SK-N-SH (cell line): Measurements from ENCODE around the gene PROM2. TPM values are rescaled to one million over a fixed set of nuclear protein-coding genes. Genes with fewer than 3 reads are reported as not detected.

Experiments
- CTCF ChIA-PET: fragments of 300-600, 350-600 bp; formaldehyde crosslinking; extraction: SDS; loops from one replicate; lab custom pipeline; 2021; lab: Yijun Ruan, JAX
- POLR2A ChIA-PET: fragments of 350-600 bp; sonication (Branson Sonifier 250); formaldehyde crosslinking; extraction: SDS; loops from one replicate; lab custom pipeline; 2020; ENCODE audit warnings: antibody characterized with exemption, inconsistent platforms; lab: Yijun Ruan, JAX
- DNase-seq: peaks from one replicate; pipeline ENCODE4 v3.0.0; 2012
- H2AFZ ChIP-seq: fragments of 200-600 bp; sonication (generic); 2 replicates; pipeline ENCODE4 v1.8.1; 2016; ENCODE audit warnings: antibody characterized with exemption, mild to moderate bottlenecking, low read depth
- H3F3A ChIP-seq: fragments of 200-600 bp; sonication (generic); replicated peaks from 2 replicates; pipeline ENCODE3; 2016; ENCODE audit warnings: antibody characterized with exemption, mild to moderate bottlenecking; ENCODE audit not compliant: insufficient read depth
- H3K27ac ChIP-seq, 2 experiments: fragments of 200-500 bp in 1 of 2; fragments of 200-600 bp in 1 of 2; sonication (Bioruptor generic) in 1 of 2; sonication (generic), shearing (Covaris generic) in 1 of 2; 2 replicates each; pipeline versions ENCODE4 v1.5.1 to v1.6.1; 2014 to 2016; ENCODE audit warnings: low read depth in 2 of 2, inconsistent platforms in 1 of 2, low read length in 1 of 2, mild to moderate bottlenecking in 1 of 2, mixed read lengths in 1 of 2
- H3K27me3 ChIP-seq: fragments of 200-600 bp; sonication (generic), shearing (Covaris generic); 2 replicates; pipeline ENCODE4 v1.6.1; 2016; ENCODE audit warnings: mixed run types; ENCODE audit not compliant: insufficient read depth
- H3K36me3 ChIP-seq, 2 experiments: fragments of 200-500 bp in 1 of 2; fragments of 200-600 bp in 1 of 2; sonication (Bioruptor generic) in 1 of 2; sonication (generic) in 1 of 2; replicated peaks in 1 of 2; 2 replicates each; pipeline versions ENCODE3 to v1.5.1; 2014 to 2016; ENCODE audit warnings: low read length in 1 of 2, mild to moderate bottlenecking in 1 of 2; ENCODE audit not compliant: insufficient read depth in 2 of 2, control insufficient read depth in 1 of 2
- H3K4me1 ChIP-seq, 2 experiments: fragments of 200-500 bp in 1 of 2; fragments of 200-600 bp in 1 of 2; sonication (Bioruptor generic) in 1 of 2; sonication (generic), shearing (Covaris generic) in 1 of 2; 2 replicates each; pipeline versions ENCODE4 v1.5.1 to v1.6.1; 2014 to 2016; ENCODE audit warnings: low read depth in 1 of 2, low read length in 1 of 2, mixed run types in 1 of 2; ENCODE audit not compliant: insufficient read depth in 2 of 2, control insufficient read depth in 1 of 2
- H3K4me2 ChIP-seq: fragments of 200-600 bp; sonication (generic), shearing (Covaris generic); 2 replicates; pipeline ENCODE4 v1.6.1; 2017; ENCODE audit warnings: mixed run types
- H3K4me3 ChIP-seq, 2 experiments: fragments of 200-500 bp in 1 of 2; fragments of 200-600 bp in 1 of 2; sonication (Bioruptor generic) in 1 of 2; sonication (generic), shearing (Covaris generic) in 1 of 2; 2 replicates each; pipeline versions ENCODE4 v1.5.1 to v1.8.1; 2014 to 2016; ENCODE audit warnings: low read depth in 2 of 2, inconsistent platforms in 1 of 2, low read length in 1 of 2, mild to moderate bottlenecking in 1 of 2, mixed read lengths in 1 of 2, moderate library complexity in 1 of 2
- H3K79me2 ChIP-seq: fragments of 200-600 bp; sonication (generic); 2 replicates; pipeline ENCODE4 v1.8.1; 2017; ENCODE audit warnings: mild to moderate bottlenecking; ENCODE audit not compliant: insufficient read depth
- H3K9ac ChIP-seq: fragments of 200-600 bp; sonication (generic); 2 replicates; pipeline ENCODE4 v1.6.1; 2017; ENCODE audit warnings: mixed run types
- H3K9me2 ChIP-seq: fragments of 200-600 bp; sonication (generic); 2 replicates; pipeline ENCODE4 v1.6.1; 2017; ENCODE audit warnings: mixed run types
- H3K9me3 ChIP-seq: fragments of 200-600 bp; sonication (generic); 2 replicates; pipeline ENCODE4 v1.6.1; 2017; ENCODE audit warnings: mixed run types, mild to moderate bottlenecking, moderate library complexity
- H4K20me1 ChIP-seq: fragments of 200-600 bp; sonication (generic); 2 replicates; pipeline ENCODE4 v1.6.1; 2017; ENCODE audit warnings: mild to moderate bottlenecking, mixed run types; ENCODE audit not compliant: insufficient read depth
- ELF1 ChIP-seq: IDR thresholded peaks from 2 replicates; pipeline ENCODE4 v1.4.0; 2012
- EZH2phosphoT487 ChIP-seq: fragments of 200-600 bp; sonication (generic); IDR thresholded peaks from 2 replicates; pipeline ENCODE4 v1.6.1; 2017; ENCODE audit warnings: low read depth, mixed run types, mild to moderate bottlenecking, antibody characterized with exemption, moderate library complexity, borderline replicate concordance
- FOSL2 ChIP-seq: IDR thresholded peaks from 2 replicates; pipeline ENCODE4 v1.4.0; 2012; ENCODE audit warnings: low read depth, mild to moderate bottlenecking, moderate library complexity, borderline replicate concordance
- FOXM1 ChIP-seq: IDR thresholded peaks from 2 replicates; pipeline ENCODE4 v1.4.0; 2012; ENCODE audit warnings: low read depth, mild to moderate bottlenecking
- GATA2 ChIP-seq: sonication (generic); formaldehyde crosslinking; IDR thresholded peaks from 2 replicates; pipeline ENCODE4 v1.5.0; 2020; ENCODE audit warnings: mild to moderate bottlenecking, missing genetic modification reagents
- MEF2A ChIP-seq: IDR thresholded peaks from 2 replicates; pipeline ENCODE4 v1.4.0; 2012; ENCODE audit warnings: low read depth, borderline replicate concordance
- POLR2AphosphoS5 ChIP-seq: IDR thresholded peaks from 2 replicates; pipeline ENCODE4 v1.6.1; 2012; ENCODE audit warnings: low read depth, low read length
- RCOR1 ChIP-seq: fragments of 150-350 bp; IDR thresholded peaks from 2 replicates; pipeline ENCODE4 v1.6.1; 2017; ENCODE audit warnings: antibody characterized with exemption, low read length
- RXRA ChIP-seq: IDR thresholded peaks from 2 replicates; pipeline ENCODE4 v1.4.0; 2012; ENCODE audit warnings: low read depth, mild to moderate bottlenecking, borderline replicate concordance
- SIN3A ChIP-seq: IDR thresholded peaks from 2 replicates; pipeline ENCODE4 v1.6.1; 2012; ENCODE audit warnings: low read depth, mild to moderate bottlenecking, low read length, moderate library complexity, borderline replicate concordance
- SMC3 ChIP-seq: IDR thresholded peaks from 2 replicates; pipeline ENCODE4 v1.6.1; 2012; ENCODE audit warnings: low read depth, low read length, improper control_type of control experiment
- TCF12 ChIP-seq: IDR thresholded peaks from 2 replicates; pipeline ENCODE4 v1.4.0; 2012
- YY1 ChIP-seq: IDR thresholded peaks from 2 replicates; pipeline ENCODE4 v1.4.0; 2012; ENCODE audit warnings: low read depth, mild to moderate bottlenecking
- WGBS: methylation state at CpG from one replicate; pipeline ENCODE4 v1.1.6; 2017; ENCODE audit warnings: low lambda C conversion rate; 5-methylcytosine and 5-hydroxymethylcytosine counted together
- polyA plus RNA-seq, 3 experiments: library from polyadenylated mRNA; depleted of rRNA; stranded (reverse); fragments of >200 nt; gene quantifications; 2 replicates each; pipeline ENCODE4 v1.2.3, GENCODE V29; 2012
- TF ChIP-seq, protein P1 (sequence below): IDR thresholded peaks from 2 replicates; pipeline ENCODE4 v1.6.1; 2012; ENCODE audit warnings: mild to moderate bottlenecking, low read depth, low read length, moderate library complexity
- TF ChIP-seq, protein P2 (sequence below): fragments of 150-350 bp; IDR thresholded peaks from 2 replicates; pipeline ENCODE4 v1.6.1; 2017; ENCODE audit warnings: antibody characterized with exemption, low read length, low read depth, borderline replicate concordance
- TF ChIP-seq, protein P3 (sequence below): IDR thresholded peaks from 2 replicates; pipeline ENCODE4 v1.4.0; 2012; ENCODE audit warnings: low read depth
- TF ChIP-seq, protein P4 (sequence below): fragments of 150-350 bp; IDR thresholded peaks from 2 replicates; pipeline ENCODE4 v1.6.1; 2016; ENCODE audit warnings: mild to moderate bottlenecking, low read depth, low read length
- TF ChIP-seq, protein P5 (sequence below): fragments of 200-600 bp; sonication (generic); IDR thresholded peaks from 2 replicates; pipeline ENCODE4 v1.6.1; 2017; ENCODE audit warnings: antibody characterized with exemption, mild to moderate bottlenecking, moderate library complexity

PROM2 gene
- polyA plus RNA-seq, 1 of the 3 experiments (the other 2 are of a cell fraction): 0.38 TPM

DNA sequence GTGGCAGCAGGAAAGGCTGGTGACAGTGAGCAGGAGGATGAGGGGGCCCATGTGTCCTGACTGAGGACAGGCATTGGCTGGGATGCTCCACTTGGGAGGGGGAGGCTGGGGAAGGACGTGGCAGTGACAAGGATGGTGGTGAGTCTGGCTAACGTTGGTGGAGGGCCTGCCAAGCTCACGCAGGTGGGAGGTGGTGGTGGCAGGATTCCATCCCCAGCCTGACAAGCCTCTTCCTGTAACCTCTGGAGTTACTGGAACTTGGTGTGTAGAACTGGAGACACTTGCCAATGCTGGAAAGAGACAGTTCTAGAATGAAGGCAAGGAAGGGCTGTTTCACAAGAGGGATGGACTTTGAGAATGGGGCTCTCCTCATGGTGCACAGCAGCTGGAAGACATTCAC is 8.2 kb downstream of the PROM2 start:
- no peak overlapping the region for H3K9ac ChIP-seq
- DNase-seq: no peak
- no peak overlapping the region for H3K27ac ChIP-seq
- TF ChIP-seq POLR2AphosphoS5 (no peak), GATA2 (no peak), MEF2A (no peak), RXRA (no peak), TCF12 (no peak), ELF1 (no peak), YY1 (no peak), SMC3 (no peak), SIN3A (no peak), FOSL2 (no peak)
- TF ChIP-seq, protein P1, sequence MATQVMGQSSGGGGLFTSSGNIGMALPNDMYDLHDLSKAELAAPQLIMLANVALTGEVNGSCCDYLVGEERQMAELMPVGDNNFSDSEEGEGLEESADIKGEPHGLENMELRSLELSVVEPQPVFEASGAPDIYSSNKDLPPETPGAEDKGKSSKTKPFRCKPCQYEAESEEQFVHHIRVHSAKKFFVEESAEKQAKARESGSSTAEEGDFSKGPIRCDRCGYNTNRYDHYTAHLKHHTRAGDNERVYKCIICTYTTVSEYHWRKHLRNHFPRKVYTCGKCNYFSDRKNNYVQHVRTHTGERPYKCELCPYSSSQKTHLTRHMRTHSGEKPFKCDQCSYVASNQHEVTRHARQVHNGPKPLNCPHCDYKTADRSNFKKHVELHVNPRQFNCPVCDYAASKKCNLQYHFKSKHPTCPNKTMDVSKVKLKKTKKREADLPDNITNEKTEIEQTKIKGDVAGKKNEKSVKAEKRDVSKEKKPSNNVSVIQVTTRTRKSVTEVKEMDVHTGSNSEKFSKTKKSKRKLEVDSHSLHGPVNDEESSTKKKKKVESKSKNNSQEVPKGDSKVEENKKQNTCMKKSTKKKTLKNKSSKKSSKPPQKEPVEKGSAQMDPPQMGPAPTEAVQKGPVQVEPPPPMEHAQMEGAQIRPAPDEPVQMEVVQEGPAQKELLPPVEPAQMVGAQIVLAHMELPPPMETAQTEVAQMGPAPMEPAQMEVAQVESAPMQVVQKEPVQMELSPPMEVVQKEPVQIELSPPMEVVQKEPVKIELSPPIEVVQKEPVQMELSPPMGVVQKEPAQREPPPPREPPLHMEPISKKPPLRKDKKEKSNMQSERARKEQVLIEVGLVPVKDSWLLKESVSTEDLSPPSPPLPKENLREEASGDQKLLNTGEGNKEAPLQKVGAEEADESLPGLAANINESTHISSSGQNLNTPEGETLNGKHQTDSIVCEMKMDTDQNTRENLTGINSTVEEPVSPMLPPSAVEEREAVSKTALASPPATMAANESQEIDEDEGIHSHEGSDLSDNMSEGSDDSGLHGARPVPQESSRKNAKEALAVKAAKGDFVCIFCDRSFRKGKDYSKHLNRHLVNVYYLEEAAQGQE: no peak
- TF ChIP-seq, protein P2, sequence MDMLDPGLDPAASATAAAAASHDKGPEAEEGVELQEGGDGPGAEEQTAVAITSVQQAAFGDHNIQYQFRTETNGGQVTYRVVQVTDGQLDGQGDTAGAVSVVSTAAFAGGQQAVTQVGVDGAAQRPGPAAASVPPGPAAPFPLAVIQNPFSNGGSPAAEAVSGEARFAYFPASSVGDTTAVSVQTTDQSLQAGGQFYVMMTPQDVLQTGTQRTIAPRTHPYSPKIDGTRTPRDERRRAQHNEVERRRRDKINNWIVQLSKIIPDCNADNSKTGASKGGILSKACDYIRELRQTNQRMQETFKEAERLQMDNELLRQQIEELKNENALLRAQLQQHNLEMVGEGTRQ: no peak
- no peaks in the 10 kb centered on the region for H3K27me3 ChIP-seq
- H3K4me2 ChIP-seq: no peak overlapping the region
- CTCF ChIA-PET: interaction anchor here (1.2 kb wide), 1 partner anchor 16 kb away, joined by 3 read pairs; no protein-coding TSS in a partner anchor
- no peaks in the 10 kb centered on the region for H3K79me2 ChIP-seq
- no peaks in the 10 kb centered on the region for H3K4me1 ChIP-seq
- H4K20me1 ChIP-seq: no peaks in the 10 kb centered on the region
- no peaks in the 10 kb centered on the region for H3K36me3 ChIP-seq
- 6% methylated on average over 3 of the region's 3 CpGs for WGBS
- POLR2A ChIA-PET: no interaction called here
- no peak overlapping the region for H3K4me3 ChIP-seq
- no peaks in the 10 kb centered on the region for H3F3A ChIP-seq
- H3K9me2 ChIP-seq: no peaks in the 10 kb centered on the region
- H3K9me3 ChIP-seq: no peaks in the 10 kb centered on the region
- no peak overlapping the region for H2AFZ ChIP-seq

DNA sequence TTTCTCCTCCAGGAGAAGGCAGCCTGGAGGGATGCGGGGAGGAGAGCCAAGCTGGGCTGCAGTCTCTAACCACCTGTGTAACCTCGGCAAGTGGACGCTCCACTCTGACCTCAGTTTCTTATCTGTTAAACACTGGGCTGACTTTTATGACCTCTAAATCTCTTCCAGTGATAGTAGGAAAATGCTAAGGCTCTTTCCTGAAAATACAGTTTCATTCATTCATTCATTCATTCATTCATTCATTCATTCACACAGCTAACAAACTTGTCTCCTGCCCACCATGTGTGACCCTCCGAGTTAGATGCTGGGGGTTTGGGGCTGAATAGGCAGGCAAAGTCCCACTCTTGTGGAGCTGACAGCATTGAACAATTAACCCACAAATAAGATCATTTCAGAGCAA is 9.3 kb downstream of the PROM2 start:
- Histone ChIP-seq H3K4me2 (no peak overlapping the region), H3K9me3 (no peaks in the 10 kb centered on the region), H3K36me3 (no peaks in the 10 kb centered on the region), H3K9ac (no peak overlapping the region), H3F3A (no peaks in the 10 kb centered on the region), H3K79me2 (no peaks in the 10 kb centered on the region), H3K9me2 (no peaks in the 10 kb centered on the region), H3K4me3 (no peak overlapping the region), H4K20me1 (no peaks in the 10 kb centered on the region), H3K27me3 (no peaks in the 10 kb centered on the region), H2AFZ (no peak overlapping the region), H3K4me1 (no peaks in the 10 kb centered on the region), H3K27ac (no peak overlapping the region)
- 25% methylated on average over 1 of the region's 4 CpGs for WGBS
- CTCF ChIA-PET: no interaction called here
- POLR2A ChIA-PET: no interaction called here
- no peak for DNase-seq
- TF ChIP-seq RCOR1 (no peak), EZH2phosphoT487 (no peak), FOXM1 (no peak), MEF2A (no peak)
- TF ChIP-seq, protein P3, sequence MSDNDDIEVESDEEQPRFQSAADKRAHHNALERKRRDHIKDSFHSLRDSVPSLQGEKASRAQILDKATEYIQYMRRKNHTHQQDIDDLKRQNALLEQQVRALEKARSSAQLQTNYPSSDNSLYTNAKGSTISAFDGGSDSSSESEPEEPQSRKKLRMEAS: no peak
- TF ChIP-seq, protein P4, sequence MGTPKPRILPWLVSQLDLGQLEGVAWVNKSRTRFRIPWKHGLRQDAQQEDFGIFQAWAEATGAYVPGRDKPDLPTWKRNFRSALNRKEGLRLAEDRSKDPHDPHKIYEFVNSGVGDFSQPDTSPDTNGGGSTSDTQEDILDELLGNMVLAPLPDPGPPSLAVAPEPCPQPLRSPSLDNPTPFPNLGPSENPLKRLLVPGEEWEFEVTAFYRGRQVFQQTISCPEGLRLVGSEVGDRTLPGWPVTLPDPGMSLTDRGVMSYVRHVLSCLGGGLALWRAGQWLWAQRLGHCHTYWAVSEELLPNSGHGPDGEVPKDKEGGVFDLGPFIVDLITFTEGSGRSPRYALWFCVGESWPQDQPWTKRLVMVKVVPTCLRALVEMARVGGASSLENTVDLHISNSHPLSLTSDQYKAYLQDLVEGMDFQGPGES: no peak
- TF ChIP-seq, protein P5, sequence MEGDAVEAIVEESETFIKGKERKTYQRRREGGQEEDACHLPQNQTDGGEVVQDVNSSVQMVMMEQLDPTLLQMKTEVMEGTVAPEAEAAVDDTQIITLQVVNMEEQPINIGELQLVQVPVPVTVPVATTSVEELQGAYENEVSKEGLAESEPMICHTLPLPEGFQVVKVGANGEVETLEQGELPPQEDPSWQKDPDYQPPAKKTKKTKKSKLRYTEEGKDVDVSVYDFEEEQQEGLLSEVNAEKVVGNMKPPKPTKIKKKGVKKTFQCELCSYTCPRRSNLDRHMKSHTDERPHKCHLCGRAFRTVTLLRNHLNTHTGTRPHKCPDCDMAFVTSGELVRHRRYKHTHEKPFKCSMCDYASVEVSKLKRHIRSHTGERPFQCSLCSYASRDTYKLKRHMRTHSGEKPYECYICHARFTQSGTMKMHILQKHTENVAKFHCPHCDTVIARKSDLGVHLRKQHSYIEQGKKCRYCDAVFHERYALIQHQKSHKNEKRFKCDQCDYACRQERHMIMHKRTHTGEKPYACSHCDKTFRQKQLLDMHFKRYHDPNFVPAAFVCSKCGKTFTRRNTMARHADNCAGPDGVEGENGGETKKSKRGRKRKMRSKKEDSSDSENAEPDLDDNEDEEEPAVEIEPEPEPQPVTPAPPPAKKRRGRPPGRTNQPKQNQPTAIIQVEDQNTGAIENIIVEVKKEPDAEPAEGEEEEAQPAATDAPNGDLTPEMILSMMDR: no peak
